GM21825 (cell line): ENCODE results near the gene CDK16.
"Not testable (repeated sequence)": the region's sequence is repeated elsewhere in the genome, so short reads cannot be mapped to it uniquely, and the experiment has no call there.

Source experiments
- ATAC-seq: cut with Tn5 transposase; IDR thresholded peaks from one replicate; pipeline ENCODE4 v1.9.1; 2021; ENCODE audit warnings: mild to moderate bottlenecking, moderate library complexity; ENCODE audit not compliant: unreplicated experiment

Gene CDK16

DNA sequence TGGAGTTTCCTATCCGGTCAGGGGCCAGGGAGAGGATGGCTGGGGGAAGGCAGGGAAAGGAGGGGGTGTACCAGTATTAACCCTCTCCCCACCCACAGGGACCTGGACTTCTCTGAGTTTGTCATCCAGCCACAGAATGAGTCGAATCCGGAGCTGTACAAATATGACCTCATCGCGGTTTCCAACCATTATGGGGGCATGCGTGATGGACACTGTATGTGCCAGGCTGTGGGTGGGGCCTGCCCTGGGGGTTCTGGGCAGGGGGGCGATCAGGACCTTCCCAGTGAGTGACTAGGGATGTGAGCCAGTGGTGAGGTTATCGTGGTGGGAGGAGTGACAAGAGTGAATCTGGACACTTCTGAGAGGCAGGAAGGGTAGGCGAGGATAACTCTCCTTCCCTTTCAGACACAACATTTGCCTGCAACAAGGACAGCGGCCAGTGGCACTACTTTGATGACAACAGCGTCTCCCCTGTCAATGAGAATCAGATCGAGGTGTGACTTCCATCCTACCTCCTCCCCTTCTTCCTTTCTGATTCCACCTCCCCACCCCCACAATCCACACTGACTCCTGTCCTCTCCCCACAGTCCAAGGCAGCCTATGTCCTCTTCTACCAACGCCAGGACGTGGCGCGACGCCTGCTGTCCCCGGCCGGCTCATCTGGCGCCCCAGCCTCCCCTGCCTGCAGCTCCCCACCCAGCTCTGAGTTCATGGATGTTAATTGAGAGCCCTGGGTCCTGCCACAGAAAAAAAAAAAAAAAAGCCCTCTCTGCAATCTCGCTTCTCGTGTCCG lies 28.9 kb downstream of the CDK16 start:
- ATAC-seq, result no peak

DNA sequence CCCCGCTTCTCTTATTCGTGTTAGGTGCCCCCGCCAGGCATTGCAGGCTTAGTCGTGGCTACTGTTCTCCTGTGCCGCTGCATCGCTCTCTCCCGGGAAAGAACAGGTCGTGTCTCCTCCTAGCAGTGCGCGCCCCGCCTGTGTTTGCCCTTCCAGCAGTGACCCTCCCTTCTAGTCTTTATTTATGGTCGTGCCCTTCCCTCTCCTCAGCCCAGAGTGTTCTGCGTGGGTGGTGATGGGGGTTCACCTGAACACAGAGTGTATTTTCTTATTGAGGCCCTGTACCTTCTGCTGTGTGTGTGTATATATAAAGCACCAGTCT lies 29.5 kb downstream of the CDK16 start:
- no peak for ATAC-seq

DNA sequence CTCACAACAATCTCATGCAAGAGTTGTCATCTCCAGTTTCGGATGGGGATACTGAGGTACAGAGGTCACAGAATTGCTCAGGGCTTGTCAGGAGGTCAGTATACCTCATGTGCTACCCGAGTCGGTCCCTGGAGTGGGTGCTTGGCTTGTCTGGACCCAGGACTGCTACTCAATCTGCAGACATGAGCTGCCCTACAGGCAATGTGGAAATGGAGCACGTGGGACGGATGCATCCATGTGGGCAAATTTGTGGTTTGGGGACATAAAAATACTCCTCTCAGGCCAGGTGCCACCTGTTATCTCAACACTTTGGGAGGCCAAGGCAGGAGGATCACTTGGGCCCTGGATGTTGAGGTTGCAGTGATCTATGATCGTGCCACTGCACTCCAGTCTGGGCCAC lies 30.1 kb downstream of the CDK16 start:
- ATAC-seq, result no peak

DNA sequence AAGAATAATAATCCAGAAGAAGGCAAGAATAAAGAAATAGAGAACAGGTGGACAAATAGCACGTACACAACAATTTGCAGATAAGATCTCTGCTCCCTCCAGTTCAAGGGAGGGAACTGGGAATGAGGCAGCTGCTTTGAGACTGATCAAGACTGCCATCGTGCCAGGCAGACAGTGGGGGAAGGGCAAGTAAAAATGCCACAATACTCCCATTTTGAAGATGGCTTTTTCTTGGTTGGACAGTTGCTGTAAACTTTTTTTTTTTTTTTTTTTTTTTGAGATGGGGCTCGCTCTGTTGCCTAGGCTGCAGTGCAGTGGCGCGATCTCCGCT lies 31.5 kb downstream of the CDK16 start:
- no peak for ATAC-seq

DNA sequence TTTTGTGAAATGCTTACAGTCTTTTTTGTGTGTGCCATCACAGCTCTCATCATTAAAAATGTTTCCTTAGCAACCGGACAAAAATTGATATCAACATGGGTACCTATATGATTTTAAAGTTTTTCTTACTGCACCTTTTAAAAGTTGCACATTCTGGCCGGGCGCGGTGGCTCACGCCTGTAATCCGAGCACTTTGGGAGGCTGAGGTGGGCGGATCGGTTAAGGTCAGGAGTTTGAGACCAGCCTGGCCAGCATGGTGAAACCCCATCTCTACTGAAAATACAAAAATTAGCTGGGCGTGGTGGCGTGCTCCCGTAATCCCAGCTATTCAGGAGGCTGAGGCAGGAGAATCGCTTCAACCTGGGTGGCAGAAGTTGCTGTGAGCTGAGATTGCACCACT lies 39.1 kb downstream of the CDK16 start:
- ATAC-seq, result not testable (repeated sequence)

DNA sequence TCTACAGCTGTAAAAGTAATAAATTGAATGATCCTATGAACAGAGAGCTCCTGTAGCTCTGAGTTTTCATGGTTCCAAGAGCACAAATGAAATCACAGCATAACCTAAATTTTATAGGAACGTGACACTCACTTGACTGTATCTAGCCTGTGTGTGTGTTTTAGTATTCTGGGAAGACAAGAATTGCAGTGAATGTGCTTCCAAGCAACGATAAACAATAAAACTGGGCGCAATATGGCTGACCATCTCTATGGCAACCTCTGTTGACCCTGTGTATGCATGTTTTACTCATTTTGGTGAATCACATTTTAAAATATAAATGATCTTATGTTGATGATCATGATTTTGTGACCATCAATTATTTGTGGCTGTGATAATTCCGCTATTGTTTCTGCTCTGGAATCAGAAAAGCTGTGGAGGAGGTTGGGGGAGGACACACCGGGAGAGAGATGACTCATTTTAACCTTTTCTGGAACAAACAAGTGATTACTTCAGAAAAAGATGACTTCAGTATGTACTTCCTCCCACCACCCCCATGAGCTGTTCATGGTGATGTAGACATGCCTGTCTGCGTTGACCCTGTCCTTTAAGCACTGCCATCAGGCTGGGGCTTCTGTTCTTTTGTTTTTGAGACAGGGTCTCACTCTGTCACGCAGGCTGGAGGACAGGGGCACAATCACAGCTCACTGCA lies 46.1 kb downstream of the CDK16 start:
- ATAC-seq, result no peak

DNA sequence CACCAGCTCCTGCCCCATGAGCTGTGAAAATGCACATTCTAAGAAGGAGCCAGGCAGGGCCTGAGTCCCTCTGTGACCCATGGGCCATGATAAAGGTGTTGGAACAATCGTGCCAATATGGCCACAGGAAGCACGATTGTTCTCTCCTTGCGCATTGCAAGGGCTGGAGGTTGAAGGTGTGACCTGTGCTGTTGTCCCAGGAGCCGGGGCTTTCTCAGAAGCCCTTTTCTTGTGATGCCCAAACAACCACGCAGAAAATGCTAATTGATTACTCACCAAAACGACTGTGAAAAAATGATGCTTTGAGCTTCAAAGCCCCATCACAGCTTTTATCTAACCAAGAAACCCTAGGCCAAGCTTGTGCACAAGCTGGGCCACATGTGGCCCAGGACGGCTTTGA lies 48.2 kb downstream of the CDK16 start:
- ATAC-seq, result no peak

DNA sequence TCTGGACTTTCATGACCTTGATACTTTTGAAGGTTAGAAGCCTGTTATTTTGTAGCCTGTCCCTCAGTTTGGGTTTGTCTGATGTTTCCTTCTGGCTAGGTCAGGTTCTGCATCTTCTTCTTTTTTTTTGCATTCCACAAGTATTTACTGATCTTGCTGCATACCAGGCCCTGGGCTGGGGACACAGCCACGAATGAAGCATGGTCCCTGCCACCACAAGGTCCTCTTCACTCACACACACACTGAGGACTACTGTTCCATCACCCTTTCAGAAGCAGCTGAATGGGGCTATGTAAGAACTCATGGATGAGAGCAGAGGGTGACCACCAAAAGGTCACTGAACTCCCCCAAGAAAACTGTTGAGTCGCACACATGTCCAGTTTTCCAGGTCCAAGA lies 53.5 kb downstream of the CDK16 start:
- ATAC-seq, result no peak

DNA sequence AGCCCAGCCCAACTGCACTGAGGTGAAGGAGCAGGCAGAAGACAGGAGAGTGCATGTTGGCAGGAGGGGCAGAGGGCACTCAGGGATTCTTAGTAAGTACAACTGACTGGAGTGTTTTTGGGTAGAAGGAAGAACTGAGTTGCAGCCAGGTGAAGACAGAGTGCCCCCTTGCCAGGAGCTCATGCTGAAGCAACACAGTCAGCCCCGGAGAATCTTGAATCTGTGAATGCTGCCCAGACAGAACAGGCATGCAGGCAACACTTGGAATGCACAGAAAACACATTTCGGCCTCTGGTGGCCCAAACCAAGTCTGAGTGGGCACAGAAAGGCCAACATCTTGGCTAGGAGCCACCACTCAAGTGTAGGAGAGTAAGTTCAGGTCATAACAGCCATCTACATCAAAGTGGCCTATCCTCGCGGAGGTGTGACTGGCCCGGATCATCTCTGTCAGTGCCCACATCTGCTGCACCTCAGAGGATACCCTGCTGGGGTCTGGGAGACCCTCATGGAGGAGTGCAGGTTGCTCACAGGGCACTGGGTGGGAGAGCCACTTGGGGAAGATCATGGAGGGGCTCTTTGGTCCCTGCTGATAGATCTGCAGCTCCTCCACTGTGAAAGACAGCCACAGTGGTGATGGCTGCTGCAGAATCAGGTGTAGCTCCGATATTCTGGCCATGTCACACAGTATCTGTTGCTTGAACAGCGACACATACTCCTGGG lies 54.7 kb downstream of the CDK16 start:
- ATAC-seq, result no peak

DNA sequence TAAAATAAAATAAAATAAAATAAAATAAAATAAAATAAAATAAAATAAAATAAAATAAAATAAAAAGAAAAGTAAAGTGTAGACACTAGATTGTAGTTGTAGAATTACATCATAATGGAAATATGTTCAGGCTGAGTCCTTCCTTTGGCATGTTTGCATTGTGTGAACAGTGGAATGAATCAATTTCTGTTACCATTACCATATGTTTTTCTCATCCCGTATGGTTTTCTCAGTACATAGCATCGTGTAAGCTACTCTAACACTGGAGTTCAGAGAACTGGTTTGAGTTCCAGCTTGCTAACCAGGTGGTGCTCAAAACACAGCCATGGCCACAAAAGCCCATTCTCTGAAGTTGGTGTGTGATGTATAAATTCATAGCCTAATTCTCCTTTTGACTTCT lies 60.2 kb downstream of the CDK16 start:
- ATAC-seq, result no peak
